Activated CD8-positive, alpha-beta memory T cell treated with anti-CD3 and anti-CD28 coated beads, Interleukin-2, amount 50 U/mL, for 24 hours (primary cell): ENCODE results near the gene B3GNT2.
"Not testable (repeated sequence)": the region's sequence is repeated elsewhere in the genome, so short reads cannot be mapped to it uniquely, and the experiment has no call there.

Experiments used
- DNase-seq: peaks from one replicate; pipeline ENCODE4 v3.0.0-alpha.2; 2020; ENCODE audit errors: extremely low read depth

B3GNT2 gene

GRCh38 chr2:62195421-62196277 lies at the start of gene B3GNT2:
B3GNT2 (plus strand) TSS chr2:62196115; CDS start chr2:62222221, 26,106 bp downstream.
- peak; percentile 51 for DNase-seq

- peak; percentile 2 for DNase-seq
Measured at GRCh38 chr2:62146790-62147189, 49.1 kb upstream of the B3GNT2 start.

GRCh38 chr2:62147610-62148301 lies 48.2 kb upstream of the B3GNT2 start:
- no peak for DNase-seq

- DNase-seq = no peak
Measured at GRCh38 chr2:62149708-62150107, 46.2 kb upstream of the B3GNT2 start.

- DNase-seq = no peak
Measured at GRCh38 chr2:62150597-62151305, 45.2 kb upstream of the B3GNT2 start.

- no peak for DNase-seq
Measured at GRCh38 chr2:62151306-62151638, 44.6 kb upstream of the B3GNT2 start.

GRCh38 chr2:62152000-62152399 lies 43.9 kb upstream of the B3GNT2 start:
- DNase-seq = no peak

- no peak for DNase-seq
Measured at GRCh38 chr2:62156861-62157496, 38.9 kb upstream of the B3GNT2 start.

GRCh38 chr2:62158444-62159121 lies 37.3 kb upstream of the B3GNT2 start:
- DNase-seq = no peak

- DNase-seq = not testable (repeated sequence)
Measured at GRCh38 chr2:62160691-62161090, 35.2 kb upstream of the B3GNT2 start.

- no peak for DNase-seq
Measured at GRCh38 chr2:62163106-62163831, 32.6 kb upstream of the B3GNT2 start.

- DNase-seq = no peak
Measured at GRCh38 chr2:62163834-62164233, 32.1 kb upstream of the B3GNT2 start.

GRCh38 chr2:62175728-62176127 lies 20.2 kb upstream of the B3GNT2 start:
- DNase-seq = no peak

- DNase-seq = no peak
Measured at GRCh38 chr2:62176801-62177200, 19.1 kb upstream of the B3GNT2 start.

- no peak for DNase-seq
Measured at GRCh38 chr2:62177392-62178049, 18.4 kb upstream of the B3GNT2 start.

- DNase-seq = no peak
Measured at GRCh38 chr2:62178741-62179271, 17.1 kb upstream of the B3GNT2 start.

- DNase-seq = no peak
Measured at GRCh38 chr2:62180975-62181374, 14.9 kb upstream of the B3GNT2 start.

GRCh38 chr2:62181843-62182242 lies 14.1 kb upstream of the B3GNT2 start:
- DNase-seq = no peak

- DNase-seq = no peak
Measured at GRCh38 chr2:62184512-62185230, 11.2 kb upstream of the B3GNT2 start.
